Measurements from ENCODE around the gene CIC. TPM values are rescaled to one million over a fixed set of nuclear protein-coding genes. Genes with fewer than 3 reads are reported as not detected.
A peak's percentile ranks its signal among the peaks of the same experiment; 100 is the strongest.

CIC gene
- total and polyA plus RNA-seq, 8 donors: 37.2 to 76.1 (median 55.6) TPM

DNA sequence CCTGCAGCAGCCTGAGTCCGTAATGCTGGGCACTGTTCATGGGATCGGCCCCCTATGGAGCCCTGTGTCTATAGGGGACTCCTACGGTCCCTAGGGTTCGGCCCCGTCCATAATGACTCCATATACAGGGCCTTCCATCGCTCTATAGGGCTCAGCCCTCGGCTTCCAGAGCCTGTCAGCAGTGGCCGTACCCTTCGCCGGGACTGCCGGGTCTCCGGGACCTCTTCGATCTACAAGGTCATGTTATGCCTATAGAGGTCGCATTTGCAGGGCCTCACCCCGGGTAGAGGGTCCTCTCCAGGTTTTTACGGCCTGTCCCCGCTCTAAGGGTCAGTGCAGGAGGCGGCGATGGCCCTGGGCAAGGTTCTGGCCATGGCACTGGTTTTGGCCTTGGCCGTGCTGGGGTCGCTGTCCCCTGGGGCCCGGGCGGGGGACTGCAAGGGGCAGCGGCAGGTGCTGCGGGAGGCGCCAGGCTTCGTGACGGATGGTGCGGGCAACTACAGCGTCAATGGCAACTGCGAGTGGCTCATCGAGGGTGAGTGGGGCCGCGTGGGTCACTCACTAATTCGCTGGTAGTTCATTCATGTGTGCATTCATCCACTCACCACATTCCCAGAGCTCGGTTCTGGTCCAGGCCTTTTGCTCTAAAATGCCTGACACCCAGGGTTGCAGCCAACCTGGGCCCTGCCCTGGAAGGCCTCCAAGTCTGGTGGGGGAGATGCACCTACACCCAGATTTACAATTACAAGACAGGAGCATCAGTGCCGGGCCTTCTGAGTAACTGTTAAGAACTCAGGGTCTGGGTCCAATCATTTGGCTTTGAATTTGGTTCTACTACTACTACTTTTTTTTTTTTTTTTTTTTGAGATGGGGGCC lies 57.1 kb downstream of the CIC start:
- TF ChIP-seq, protein P1, sequence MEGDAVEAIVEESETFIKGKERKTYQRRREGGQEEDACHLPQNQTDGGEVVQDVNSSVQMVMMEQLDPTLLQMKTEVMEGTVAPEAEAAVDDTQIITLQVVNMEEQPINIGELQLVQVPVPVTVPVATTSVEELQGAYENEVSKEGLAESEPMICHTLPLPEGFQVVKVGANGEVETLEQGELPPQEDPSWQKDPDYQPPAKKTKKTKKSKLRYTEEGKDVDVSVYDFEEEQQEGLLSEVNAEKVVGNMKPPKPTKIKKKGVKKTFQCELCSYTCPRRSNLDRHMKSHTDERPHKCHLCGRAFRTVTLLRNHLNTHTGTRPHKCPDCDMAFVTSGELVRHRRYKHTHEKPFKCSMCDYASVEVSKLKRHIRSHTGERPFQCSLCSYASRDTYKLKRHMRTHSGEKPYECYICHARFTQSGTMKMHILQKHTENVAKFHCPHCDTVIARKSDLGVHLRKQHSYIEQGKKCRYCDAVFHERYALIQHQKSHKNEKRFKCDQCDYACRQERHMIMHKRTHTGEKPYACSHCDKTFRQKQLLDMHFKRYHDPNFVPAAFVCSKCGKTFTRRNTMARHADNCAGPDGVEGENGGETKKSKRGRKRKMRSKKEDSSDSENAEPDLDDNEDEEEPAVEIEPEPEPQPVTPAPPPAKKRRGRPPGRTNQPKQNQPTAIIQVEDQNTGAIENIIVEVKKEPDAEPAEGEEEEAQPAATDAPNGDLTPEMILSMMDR (IDR thresholded peaks at IDR 0.05): no peak
- peaks cover 22 to 39% of the 10 kb centered on the region in 2 donors for H3K27me3 ChIP-seq
- no peaks in the 10 kb centered on the region for H3K36me3 ChIP-seq
- intact Hi-C loops (cut with DNase I): no loop called here
- H3K9me3 ChIP-seq: no peaks in the 10 kb centered on the region
- H3K4me3 ChIP-seq: peak overlapping the region; percentile 89 to 98
- peak; percentile 35 for ATAC-seq
- no peak for DNase-seq
- H3K27ac ChIP-seq: peak overlapping the region; percentile 48 to 79
- H3K4me1 ChIP-seq: peaks cover 16 to 37% of the 10 kb centered on the region in 2 donors

DNA sequence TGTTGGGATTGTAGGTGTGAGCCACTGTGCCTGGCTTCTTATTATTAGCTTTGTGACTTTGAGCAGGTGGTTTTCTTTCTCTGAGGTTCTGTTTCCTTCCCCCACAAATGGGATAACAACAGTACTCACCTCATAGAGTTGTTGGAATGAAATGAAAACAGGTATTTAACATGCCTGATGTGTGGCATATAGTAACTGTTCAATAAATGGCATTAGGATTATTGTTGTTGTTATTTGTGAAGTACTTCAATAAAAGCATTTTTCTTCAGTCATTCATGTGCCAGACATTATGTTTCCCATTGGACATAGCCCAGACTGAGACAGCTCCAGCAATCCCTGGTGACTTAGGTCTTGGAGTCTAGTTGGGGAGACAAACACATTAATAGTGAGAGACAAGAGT lies 57.9 kb downstream of the CIC start:
- Histone ChIP-seq H3K27me3 (peaks cover 22 to 32% of the 10 kb centered on the region in 2 donors), H3K27ac (no peak overlapping the region), H3K36me3 (no peaks in the 10 kb centered on the region), H3K4me3 (no peak overlapping the region), H3K9me3 (no peaks in the 10 kb centered on the region), H3K4me1 (peaks cover 16 to 37% of the 10 kb centered on the region in 2 donors)
- ATAC-seq (no peak), DNase-seq (no peak)
- TF ChIP-seq, protein P1 (IDR thresholded peaks at IDR 0.05): no peak
- intact Hi-C loops (cut with DNase I): no loop called here

DNA sequence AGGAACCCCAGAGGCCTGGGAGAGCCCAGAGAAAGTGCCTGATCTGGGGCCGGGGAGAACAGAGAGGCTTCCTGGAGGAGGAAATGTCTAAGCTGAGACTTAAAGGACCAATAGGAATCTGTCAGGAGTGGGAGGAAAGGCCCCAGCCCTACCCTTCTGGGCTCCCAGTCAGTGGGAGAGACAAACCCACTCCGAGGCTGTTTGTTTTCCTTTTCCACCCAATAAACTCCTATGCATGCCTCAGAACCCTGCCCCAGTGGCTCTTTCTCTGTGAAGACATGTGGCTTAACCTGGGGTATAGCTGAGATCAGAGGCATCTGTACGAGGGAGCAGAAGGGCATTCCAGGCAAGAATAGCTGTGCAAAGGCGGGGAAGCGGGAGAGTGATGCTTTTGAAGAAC lies 58.3 kb downstream of the CIC start:
- peaks cover 22 to 28% of the 10 kb centered on the region in 2 donors for H3K27me3 ChIP-seq
- no peak overlapping the region for H3K27ac ChIP-seq
- ATAC-seq: no peak
- TF ChIP-seq, protein P1 (IDR thresholded peaks at IDR 0.05): no peak
- H3K4me1 ChIP-seq: peaks cover 16 to 37% of the 10 kb centered on the region in 2 donors
- intact Hi-C loops (cut with DNase I): no loop called here
- DNase-seq: no peak
- no peaks in the 10 kb centered on the region for H3K9me3 ChIP-seq
- H3K4me3 ChIP-seq: no peak overlapping the region
- no peaks in the 10 kb centered on the region for H3K36me3 ChIP-seq

DNA sequence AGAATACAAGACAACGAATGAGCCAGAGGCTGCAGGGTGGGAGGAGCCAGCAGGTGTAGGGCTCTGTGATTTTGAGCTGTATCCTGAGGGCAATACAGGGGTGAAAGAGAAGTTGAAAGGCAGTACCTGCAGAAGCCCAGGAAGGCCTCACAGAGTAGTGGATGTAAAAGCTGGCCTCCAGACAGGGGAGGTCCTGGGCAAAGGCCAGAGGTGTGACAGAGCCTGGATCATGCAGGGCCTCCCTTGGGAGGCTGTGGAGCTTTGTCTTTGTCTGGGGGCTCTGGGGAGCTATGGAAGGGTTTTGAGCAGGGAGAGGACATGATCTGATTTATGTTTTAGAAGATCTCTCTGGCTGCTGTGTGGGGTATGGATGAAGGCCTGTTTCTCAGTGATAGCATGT lies 59.1 kb downstream of the CIC start:
- Histone ChIP-seq H3K9me3 (no peaks in the 10 kb centered on the region), H3K36me3 (no peaks in the 10 kb centered on the region), H3K27me3 (peaks cover 19 to 21% of the 10 kb centered on the region in 2 donors), H3K4me3 (no peak overlapping the region), H3K4me1 (peaks cover 16 to 37% of the 10 kb centered on the region in 2 donors), H3K27ac (no peak overlapping the region)
- ATAC-seq (no peak), DNase-seq (no peak)
- intact Hi-C loops (cut with DNase I): no loop called here
- TF ChIP-seq, protein P1 (IDR thresholded peaks at IDR 0.05): no peak

DNA sequence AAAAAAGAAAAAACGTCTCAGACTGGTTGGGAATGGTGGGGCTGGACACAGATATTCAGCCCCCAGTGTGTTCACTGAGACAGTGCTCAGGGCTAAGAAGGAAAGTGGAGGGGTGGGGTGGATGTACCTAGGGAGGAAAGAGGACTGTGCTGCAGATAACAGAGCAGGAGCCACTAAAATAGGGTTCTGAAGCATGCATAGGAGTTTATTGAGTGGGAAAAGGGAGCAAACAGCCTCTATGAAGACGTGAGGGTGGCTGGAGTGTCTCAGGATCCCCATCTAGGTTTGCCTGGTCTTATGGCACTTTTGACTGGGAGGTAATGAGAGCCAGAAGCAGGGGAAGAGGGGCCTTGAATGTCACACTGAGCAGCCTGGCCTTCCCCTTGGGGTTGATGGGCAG lies 59.8 kb downstream of the CIC start:
- TF ChIP-seq, protein P1 (IDR thresholded peaks at IDR 0.05): no peak
- H3K4me3 ChIP-seq: no peak overlapping the region
- no peaks in the 10 kb centered on the region for H3K9me3 ChIP-seq
- peaks cover 16 to 34% of the 10 kb centered on the region in 2 donors for H3K4me1 ChIP-seq
- no peaks in the 10 kb centered on the region for H3K36me3 ChIP-seq
- no peak overlapping the region for H3K27ac ChIP-seq
- H3K27me3 ChIP-seq: peaks cover 11 to 13% of the 10 kb centered on the region in 2 donors
- DNase-seq (no peak), ATAC-seq (no peak)
- intact Hi-C loops (cut with DNase I): no loop called here

Data from left lung (tissue), 10 donors.